HCT116 (cell line): Measurements from ENCODE around the gene LCNL1.

Experiments
- ATF3 ChIP-seq: IDR thresholded peaks from 2 replicates; pipeline ENCODE4 v1.6.1; 2012
- CTCF ChIP-seq, 3 experiments: fragments of 200-600 bp in 1 of 3; sonication (generic) in 1 of 3; IDR thresholded peaks in 2 of 3; conservative IDR thresholded peaks in 1 of 3; 2 replicates each; pipeline ENCODE4 v1.5.1; 2012 to 2017; ENCODE audit warnings: low read depth in 2 of 3, low read length in 2 of 3, antibody characterized with exemption in 1 of 3, borderline replicate concordance in 1 of 3, control low read depth in 1 of 3, mild to moderate bottlenecking in 1 of 3, mixed read lengths in 1 of 3, mixed run types in 1 of 3, moderate library complexity in 1 of 3; ENCODE audit not compliant: insufficient read depth in 1 of 3
- EZH2phosphoT487 ChIP-seq: fragments of 200-600 bp; IDR thresholded peaks from 2 replicates; pipeline ENCODE4 v1.6.1; 2018; ENCODE audit warnings: antibody characterized with exemption, borderline replicate concordance
- JUND ChIP-seq: IDR thresholded peaks from 2 replicates; pipeline ENCODE4 v1.6.1; 2012
- MAX ChIP-seq: IDR thresholded peaks from 2 replicates; pipeline ENCODE4 v1.6.1; 2012
- POLR2A ChIP-seq: IDR thresholded peaks from 2 replicates; pipeline ENCODE4 v1.7.0; 2011; ENCODE audit warnings: borderline replicate concordance; ENCODE audit not compliant: insufficient read depth, insufficient read length; ENCODE audit errors: extremely low read depth
- POLR2AphosphoS5 ChIP-seq: IDR thresholded peaks from 2 replicates; pipeline ENCODE4 v1.6.1; 2011; ENCODE audit warnings: mild to moderate bottlenecking, low read depth, low read length, moderate library complexity
- RAD21 ChIP-seq: IDR thresholded peaks from 2 replicates; pipeline ENCODE4 v1.6.1; 2012; ENCODE audit warnings: low read depth, mild to moderate bottlenecking
- REST ChIP-seq: IDR thresholded peaks from 2 replicates; pipeline ENCODE4 v1.6.1; 2012; ENCODE audit warnings: low read depth
- SP1 ChIP-seq: IDR thresholded peaks from 2 replicates; pipeline ENCODE4 v1.6.1; 2012; ENCODE audit warnings: low read depth
- ZNF274 ChIP-seq: fragments of 200-500 bp; sonication (Bioruptor generic); IDR thresholded peaks from 2 replicates; pipeline ENCODE4 v1.6.1; 2014; ENCODE audit warnings: mild to moderate bottlenecking, low read depth, low read length, inconsistent platforms

GRCh38 chr9:137025517-137025966 is 42.7 kb downstream of the LCNL1 start:
- TF ChIP-seq CTCF (IDR thresholded peaks at IDR 0.05 in 2 of 3, conservative IDR thresholded peaks at IDR 0.05 in 1 of 3; ENCODE audit: borderline replicate concordance in 1 of 3, insufficient read depth in 1 of 3, low read depth in 2 of 3, low read length in 2 of 3) (no peak), RAD21 (no peak), ATF3 (no peak), POLR2AphosphoS5 (no peak), ZNF274 (no peak), POLR2A (no peak), JUND (no peak), MAX (no peak), SP1 (no peak), REST (no peak), EZH2phosphoT487 (no peak)
